KMS-11 (cell line): ENCODE measurements around the gene COL11A2.

Experiments used
- H2AFZ ChIP-seq: fragments of 200-600 bp; sonication (generic); 2 replicates; pipeline ENCODE4 v1.6.1; 2016; ENCODE audit warnings: antibody characterized with exemption, mixed run types, low read depth
- H3K27ac ChIP-seq: fragments of 200-600 bp; sonication (generic); 2 replicates; pipeline ENCODE4 v1.6.1; 2016; ENCODE audit warnings: mild to moderate bottlenecking, mixed run types
- H3K27me3 ChIP-seq: fragments of 200-600 bp; sonication (generic); 2 replicates; pipeline ENCODE4 v1.6.1; 2017; ENCODE audit warnings: mild to moderate bottlenecking, low read depth, mixed run types, moderate library complexity; ENCODE audit not compliant: insufficient read depth
- H3K36me3 ChIP-seq: fragments of 200-600 bp; sonication (generic); 2 replicates; pipeline ENCODE4 v1.6.1; 2017; ENCODE audit warnings: mild to moderate bottlenecking, mixed run types; ENCODE audit not compliant: insufficient read depth
- H3K4me1 ChIP-seq: fragments of 200-600 bp; sonication (generic); 2 replicates; pipeline ENCODE4 v1.6.1; 2016; ENCODE audit warnings: mild to moderate bottlenecking, low read depth, mixed run types; ENCODE audit not compliant: poor library complexity, severe bottlenecking
- H3K4me2 ChIP-seq: fragments of 200-600 bp; sonication (generic); 2 replicates; pipeline ENCODE4 v1.7.0; 2016; ENCODE audit warnings: mild to moderate bottlenecking, mixed run types
- H3K4me3 ChIP-seq: fragments of 200-600 bp; sonication (generic); IDR thresholded peaks from 2 replicates; pipeline ENCODE4 v1.6.1; 2017; ENCODE audit warnings: low read depth, low read length, mixed read lengths; ENCODE audit not compliant: insufficient read depth
- H3K79me2 ChIP-seq: fragments of 200-600 bp; sonication (generic); 2 replicates; pipeline ENCODE4 v1.6.1; 2016; ENCODE audit warnings: low read depth, mixed run types; ENCODE audit not compliant: insufficient read depth
- H3K9ac ChIP-seq: fragments of 200-600 bp; sonication (generic); 2 replicates; pipeline ENCODE4 v1.6.1; 2016; ENCODE audit warnings: mild to moderate bottlenecking, mixed run types
- H4K20me1 ChIP-seq: fragments of 200-600 bp; sonication (generic); 2 replicates; pipeline ENCODE4 v1.6.1; 2016; ENCODE audit warnings: mild to moderate bottlenecking, mixed run types; ENCODE audit not compliant: insufficient read depth
- TF ChIP-seq, protein P1 (sequence below): fragments of 200-600 bp; sonication (generic); conservative IDR thresholded peaks from 2 replicates; pipeline ENCODE4 v1.6.1; 2017; ENCODE audit warnings: low read depth, mild to moderate bottlenecking, antibody characterized with exemption, low read length, moderate library complexity, mixed read lengths

COL11A2 gene

DNA sequence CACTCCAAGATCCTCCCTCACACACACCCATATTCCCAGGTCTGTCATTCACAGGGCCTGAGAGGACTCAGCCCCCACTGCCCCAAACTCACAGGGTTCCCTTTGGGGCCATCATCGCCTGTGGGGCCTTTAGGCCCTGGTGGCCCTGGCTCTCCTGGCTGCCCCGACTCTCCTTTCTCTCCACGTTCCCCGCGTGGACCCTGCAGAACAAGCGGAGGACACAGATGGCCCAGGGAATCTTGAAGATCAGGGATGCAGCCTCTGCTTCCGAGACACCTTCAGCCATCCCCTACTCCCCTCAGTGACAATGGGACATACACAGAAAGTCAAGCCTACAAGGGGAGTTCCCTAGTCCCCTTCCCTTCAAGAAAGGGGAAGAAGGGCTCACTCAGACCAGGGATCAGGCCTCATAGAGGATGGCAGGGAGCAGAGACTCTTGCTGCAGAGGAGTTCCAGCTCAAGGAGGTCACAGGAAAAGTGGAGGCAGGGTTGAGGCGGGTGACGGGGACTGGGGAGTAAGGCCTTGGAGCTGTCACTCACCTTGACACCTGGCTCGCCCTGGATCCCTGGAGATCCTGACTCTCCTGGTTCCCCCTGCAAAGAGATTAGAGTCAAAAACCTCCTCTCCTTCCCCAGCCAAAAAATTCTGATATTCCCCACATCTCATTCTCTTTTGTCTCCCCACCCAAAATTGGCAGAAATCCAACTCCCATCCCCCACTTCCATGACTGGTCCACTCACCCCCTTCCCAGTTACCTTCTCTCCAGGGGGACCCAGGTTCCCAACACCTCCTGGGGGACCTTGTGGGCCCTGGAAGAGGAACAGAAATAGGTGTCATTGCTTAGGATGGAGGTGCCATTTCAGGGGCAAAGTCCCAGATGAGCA is 22.7 kb downstream of the COL11A2 start:
- Histone ChIP-seq H3K36me3 (no peaks in the 10 kb centered on the region), H3K27me3 (no peaks in the 10 kb centered on the region), H2AFZ (no peak overlapping the region), H3K27ac (no peak overlapping the region), H3K4me2 (no peak overlapping the region), H4K20me1 (no peaks in the 10 kb centered on the region), H3K4me3 (no peak overlapping the region), H3K9ac (no peak overlapping the region), H3K4me1 (no peaks in the 10 kb centered on the region), H3K79me2 (no peaks in the 10 kb centered on the region)
- TF ChIP-seq, protein P1, sequence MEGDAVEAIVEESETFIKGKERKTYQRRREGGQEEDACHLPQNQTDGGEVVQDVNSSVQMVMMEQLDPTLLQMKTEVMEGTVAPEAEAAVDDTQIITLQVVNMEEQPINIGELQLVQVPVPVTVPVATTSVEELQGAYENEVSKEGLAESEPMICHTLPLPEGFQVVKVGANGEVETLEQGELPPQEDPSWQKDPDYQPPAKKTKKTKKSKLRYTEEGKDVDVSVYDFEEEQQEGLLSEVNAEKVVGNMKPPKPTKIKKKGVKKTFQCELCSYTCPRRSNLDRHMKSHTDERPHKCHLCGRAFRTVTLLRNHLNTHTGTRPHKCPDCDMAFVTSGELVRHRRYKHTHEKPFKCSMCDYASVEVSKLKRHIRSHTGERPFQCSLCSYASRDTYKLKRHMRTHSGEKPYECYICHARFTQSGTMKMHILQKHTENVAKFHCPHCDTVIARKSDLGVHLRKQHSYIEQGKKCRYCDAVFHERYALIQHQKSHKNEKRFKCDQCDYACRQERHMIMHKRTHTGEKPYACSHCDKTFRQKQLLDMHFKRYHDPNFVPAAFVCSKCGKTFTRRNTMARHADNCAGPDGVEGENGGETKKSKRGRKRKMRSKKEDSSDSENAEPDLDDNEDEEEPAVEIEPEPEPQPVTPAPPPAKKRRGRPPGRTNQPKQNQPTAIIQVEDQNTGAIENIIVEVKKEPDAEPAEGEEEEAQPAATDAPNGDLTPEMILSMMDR: no peak

DNA sequence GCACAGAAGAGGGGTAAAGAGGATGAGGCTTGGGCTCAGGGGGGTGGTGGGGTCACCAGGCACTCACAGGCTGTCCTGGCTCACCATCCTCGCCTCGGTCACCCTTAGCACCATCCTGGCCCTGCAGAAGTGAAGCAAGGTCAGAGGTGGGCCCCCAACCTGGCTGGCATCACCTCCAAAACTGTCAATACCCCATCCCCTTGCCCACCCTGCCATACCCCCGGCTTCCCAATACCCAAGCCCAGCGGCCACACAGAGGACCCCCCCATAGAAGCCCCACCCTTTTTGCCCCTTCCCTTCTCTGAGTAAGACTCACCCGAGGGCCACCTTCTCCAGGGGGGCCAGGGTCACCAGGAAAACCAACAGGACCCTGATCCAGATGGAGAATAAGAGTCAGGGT is 23.6 kb downstream of the COL11A2 start:
- Histone ChIP-seq H2AFZ (no peak overlapping the region), H3K4me1 (no peaks in the 10 kb centered on the region), H3K36me3 (no peaks in the 10 kb centered on the region), H3K4me3 (no peak overlapping the region), H3K27me3 (no peaks in the 10 kb centered on the region), H3K9ac (no peak overlapping the region), H3K79me2 (no peaks in the 10 kb centered on the region), H3K4me2 (no peak overlapping the region), H3K27ac (no peak overlapping the region), H4K20me1 (no peaks in the 10 kb centered on the region)
- TF ChIP-seq, protein P1: no peak

DNA sequence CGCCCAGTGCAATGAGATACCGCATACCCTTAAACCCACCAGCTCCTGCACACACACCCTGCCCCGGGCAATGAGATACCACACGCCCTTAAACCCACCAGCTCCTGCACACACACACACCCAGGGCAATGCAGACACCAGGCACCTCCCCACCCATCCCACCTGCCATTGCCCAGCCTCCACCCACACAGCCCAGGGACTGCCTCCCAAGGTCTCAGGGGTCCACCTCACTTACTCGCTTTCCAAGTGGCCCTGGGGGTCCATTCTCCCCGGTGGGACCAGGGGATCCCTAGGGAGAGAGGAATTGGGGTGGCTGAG is 24.0 kb downstream of the COL11A2 start:
- TF ChIP-seq, protein P1: no peak
- Histone ChIP-seq H3K9ac (no peak overlapping the region), H3K4me3 (no peak overlapping the region), H3K36me3 (no peaks in the 10 kb centered on the region), H3K27ac (no peak overlapping the region), H4K20me1 (no peaks in the 10 kb centered on the region), H2AFZ (no peak overlapping the region), H3K4me1 (no peaks in the 10 kb centered on the region), H3K79me2 (no peaks in the 10 kb centered on the region), H3K27me3 (no peaks in the 10 kb centered on the region), H3K4me2 (no peak overlapping the region)

DNA sequence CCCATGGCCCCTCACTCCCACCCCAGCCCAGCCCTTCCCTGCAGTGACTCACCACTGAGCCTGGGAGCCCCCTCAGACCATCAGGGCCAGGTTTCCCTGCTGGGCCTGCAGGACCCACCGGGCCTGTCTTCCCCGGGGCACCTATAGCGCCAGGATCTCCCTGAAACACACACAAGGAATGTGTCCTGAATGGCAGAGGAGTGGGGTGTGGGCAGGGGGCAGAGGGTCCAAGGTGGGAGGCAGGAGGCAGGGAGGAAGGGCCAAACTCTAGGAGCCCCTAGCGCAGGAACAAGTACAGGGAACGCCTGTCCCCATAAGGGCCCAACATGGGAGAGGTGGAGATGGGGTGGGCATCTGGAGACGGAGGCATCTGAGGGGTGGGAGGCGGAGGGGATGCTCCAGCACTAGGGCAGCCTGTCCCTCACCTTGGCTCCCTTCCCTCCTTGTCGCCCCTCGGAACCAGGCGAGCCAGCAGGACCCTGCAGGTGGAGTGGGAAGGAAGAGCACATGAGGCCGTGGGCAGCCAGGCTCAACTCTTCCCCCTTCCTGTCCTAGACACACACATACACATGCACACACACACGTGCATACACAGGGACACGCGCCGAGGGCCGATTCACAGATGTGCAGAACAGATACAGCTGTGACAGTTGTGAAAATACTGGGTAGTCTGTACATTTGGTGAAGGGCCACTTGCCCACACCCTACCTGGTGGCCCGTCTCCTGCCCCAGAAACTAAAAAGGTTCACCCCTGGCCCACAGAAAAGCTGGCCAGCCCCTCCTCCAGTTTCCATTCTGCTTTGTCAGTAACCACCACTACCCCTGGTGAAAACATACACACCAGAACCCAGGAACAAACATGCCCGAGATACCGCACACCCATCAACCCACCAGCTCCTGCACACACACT is 24.6 kb downstream of the COL11A2 start:
- no peak overlapping the region for H3K9ac ChIP-seq
- no peaks in the 10 kb centered on the region for H3K4me1 ChIP-seq
- H3K27ac ChIP-seq: no peak overlapping the region
- no peaks in the 10 kb centered on the region for H4K20me1 ChIP-seq
- no peaks in the 10 kb centered on the region for H3K27me3 ChIP-seq
- TF ChIP-seq, protein P1: no peak
- H3K4me2 ChIP-seq: no peak overlapping the region
- no peaks in the 10 kb centered on the region for H3K79me2 ChIP-seq
- H3K36me3 ChIP-seq: no peaks in the 10 kb centered on the region
- no peak overlapping the region for H3K4me3 ChIP-seq
- no peak overlapping the region for H2AFZ ChIP-seq
